ENCODE results near the gene FAAP20.
A peak's percentile ranks its signal among the peaks of the same experiment; 100 is the strongest.

DNA sequence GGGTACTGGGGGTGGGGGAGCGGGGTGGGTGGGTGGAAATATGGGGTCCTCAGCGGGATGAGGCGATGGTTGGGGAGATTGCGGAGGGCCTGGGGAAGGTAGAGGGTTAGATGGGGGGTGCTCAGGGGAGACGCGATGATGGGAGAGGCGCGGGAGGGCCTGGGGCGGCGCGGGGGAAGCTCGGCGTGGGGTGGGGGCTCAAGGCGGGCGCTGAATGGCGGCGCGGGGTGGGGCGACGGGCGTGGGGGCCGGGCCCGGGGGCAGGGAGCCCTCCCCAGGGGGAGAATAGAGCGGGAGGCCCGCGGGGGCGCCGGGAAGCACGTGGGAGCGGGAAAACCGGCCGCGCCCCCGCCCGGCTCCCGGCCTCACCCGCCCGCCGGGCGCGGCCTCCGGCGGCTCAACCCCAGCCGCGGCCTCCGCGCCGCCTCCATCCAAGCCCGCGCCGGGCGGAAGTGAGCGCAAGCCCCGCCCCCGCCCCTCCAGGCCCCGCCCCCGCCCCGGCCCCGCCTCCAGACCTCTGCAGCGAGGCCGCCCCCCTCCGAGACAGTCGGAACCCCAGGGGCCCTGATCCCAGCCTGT is at the start of gene FAAP20:
- peak; percentile 70 for TF ChIP-seq POLR2A (IDR thresholded peaks at IDR 0.05; ENCODE audit: low read depth, low read length)
- TF ChIP-seq CTCF (IDR thresholded peaks at IDR 0.05; ENCODE audit: extremely low read depth in 1 of 2, insufficient read depth in 1 of 2, low read depth in 1 of 2, low read length in 2 of 2), result no peak
- no peak for TF ChIP-seq EZH2 (IDR thresholded peaks at IDR 0.05; ENCODE audit: borderline replicate concordance, low read depth, low read length, severe bottlenecking)
- peak; percentile 85 for TF ChIP-seq POLR2AphosphoS5 (IDR thresholded peaks at IDR 0.05; ENCODE audit: insufficient read depth, low read depth, low read length)
